Posterior vena cava (tissue), 2 donors: ENCODE measurements around the gene PEAK1. TPM values are rescaled to one million over a fixed set of nuclear protein-coding genes. Genes with fewer than 3 reads are reported as not detected.

Experiments used
- DNase-seq: peaks from one replicate; pipeline ENCODE4 v3.0.0-alpha.2; 2020; ENCODE audit warnings: low spot score
- intact Hi-C, 2 donors: fragments of 100-400 bp; cut with DNase I; formaldehyde crosslinking; loops; one replicate each; pipeline versions ENCODE4 v1.14.1 to v1.14.2; 2022 to 2023
- long read RNA-seq, 2 donors: library from polyadenylated mRNA; unstranded; transcript quantifications; one replicate each; pipeline ENCODE4 v2.0.0, GENCODE V29; 2020 to 2021
- total RNA-seq, 2 donors: library from RNA; stranded (reverse); fragmentation: NEBNext Ultra II Directional; extraction: Animal tissue kit (Norgen Biotek cat#: 25700); gene quantifications; one replicate each; pipeline ENCODE4 v1.2.1, GENCODE V29; 2021
- donor health status: DM: yes; HTN: yes; CAD: no.
- donor health status: DM: yes; HTN: yes; CAD: no.

The PEAK1 gene
- total RNA-seq: 100 to 1,000 TPM in 1 of 2 donors, 10 to 100 TPM in 1; 78.6 to 101 TPM
- long read RNA-seq, donor 1, partial matches to known transcripts: 0 of 10 reads
- long read RNA-seq, donor 1, other reads (novel, unspliced or antisense): 10 of 10 reads
- long read RNA-seq, donor 2, full-length matches to known transcripts: 2 of 9 reads
- long read RNA-seq, donor 2, partial matches to known transcripts: 1 of 9 reads
- long read RNA-seq, donor 2, other reads (novel, unspliced or antisense): 6 of 9 reads

GRCh38 chr15:77419836-77420609 lies at the start of gene PEAK1:
TSS of gene PEAK1 (minus strand) at chr15:77420104. CDS start at chr15:77181926, 238,178 bp downstream.
- intact Hi-C loops: no loop called here

GRCh38 chr15:77468896-77469295 lies 49.0 kb upstream of the PEAK1 start:
- intact Hi-C loops: no loop called here
- no peak for DNase-seq

More at GRCh38 chr15:77419836-77420609, at the start of gene PEAK1:
- DNase-seq: peak; percentile 100

GRCh38 chr15:77466521-77466920 lies 46.6 kb upstream of the PEAK1 start:
- DNase-seq: no peak
- intact Hi-C loops: no loop called here

GRCh38 chr15:77464129-77464865 lies 44.4 kb upstream of the PEAK1 start:
- no peak for DNase-seq
- intact Hi-C loops: no loop called here

DNA sequence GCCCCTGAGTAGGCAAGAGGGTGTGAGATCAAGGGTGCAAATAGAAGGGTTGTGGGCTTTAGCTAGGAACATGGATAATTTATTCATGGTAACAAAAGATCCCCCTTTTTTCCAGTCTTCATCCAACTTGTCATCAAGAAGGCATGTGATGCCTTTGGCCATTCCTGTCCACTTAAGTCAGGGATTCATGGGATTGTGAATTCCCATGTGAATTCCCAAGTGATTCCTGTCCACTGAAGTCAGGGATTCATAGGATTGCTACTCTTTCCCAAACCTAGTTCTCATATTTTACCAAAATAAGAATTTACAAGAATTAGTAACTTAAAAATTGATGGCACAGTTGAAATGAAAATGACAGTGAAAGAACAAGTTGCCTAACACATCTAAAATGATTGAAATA lies 41.6 kb upstream of the PEAK1 start:
- DNase-seq: no peak
- intact Hi-C loops: no loop called here

DNA sequence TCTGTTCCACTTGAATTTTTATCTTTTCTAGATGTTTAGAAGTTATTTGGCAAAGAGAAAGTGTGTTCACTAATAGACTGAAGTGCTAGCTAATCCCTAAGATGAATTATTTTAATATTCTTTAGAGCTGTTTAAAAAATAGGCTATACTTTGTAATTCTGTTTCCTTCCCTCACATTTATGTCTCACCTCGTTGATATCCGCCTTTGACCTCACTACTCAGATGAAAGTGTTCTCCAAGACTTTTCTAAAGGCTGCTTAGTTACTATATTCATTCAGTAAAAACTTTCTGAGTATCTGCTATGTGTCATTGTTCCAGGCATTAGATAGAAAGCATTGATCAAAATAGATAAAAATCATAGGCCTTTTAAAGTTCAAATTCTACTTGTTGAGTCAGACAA lies 39.1 kb upstream of the PEAK1 start:
- no peak for DNase-seq
- intact Hi-C loops: no loop called here

DNA sequence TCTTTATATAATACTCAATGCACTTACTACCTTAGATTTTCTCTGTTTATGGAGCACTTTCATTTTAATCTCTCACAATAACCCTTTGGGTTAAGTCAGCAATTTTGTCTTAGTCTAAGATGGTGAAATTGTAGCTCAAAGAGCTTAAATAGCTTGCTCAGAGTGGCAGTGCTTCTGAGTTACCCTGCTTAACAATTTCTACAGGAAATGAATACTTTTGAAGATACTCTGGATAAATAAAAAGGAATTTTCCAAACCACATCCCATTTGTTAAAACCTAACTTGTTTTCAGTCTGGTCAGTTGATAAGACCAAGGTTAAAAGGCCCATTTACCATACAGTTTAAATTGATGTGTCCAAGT lies 38.0 kb upstream of the PEAK1 start:
- intact Hi-C loops: no loop called here
- no peak for DNase-seq

DNA sequence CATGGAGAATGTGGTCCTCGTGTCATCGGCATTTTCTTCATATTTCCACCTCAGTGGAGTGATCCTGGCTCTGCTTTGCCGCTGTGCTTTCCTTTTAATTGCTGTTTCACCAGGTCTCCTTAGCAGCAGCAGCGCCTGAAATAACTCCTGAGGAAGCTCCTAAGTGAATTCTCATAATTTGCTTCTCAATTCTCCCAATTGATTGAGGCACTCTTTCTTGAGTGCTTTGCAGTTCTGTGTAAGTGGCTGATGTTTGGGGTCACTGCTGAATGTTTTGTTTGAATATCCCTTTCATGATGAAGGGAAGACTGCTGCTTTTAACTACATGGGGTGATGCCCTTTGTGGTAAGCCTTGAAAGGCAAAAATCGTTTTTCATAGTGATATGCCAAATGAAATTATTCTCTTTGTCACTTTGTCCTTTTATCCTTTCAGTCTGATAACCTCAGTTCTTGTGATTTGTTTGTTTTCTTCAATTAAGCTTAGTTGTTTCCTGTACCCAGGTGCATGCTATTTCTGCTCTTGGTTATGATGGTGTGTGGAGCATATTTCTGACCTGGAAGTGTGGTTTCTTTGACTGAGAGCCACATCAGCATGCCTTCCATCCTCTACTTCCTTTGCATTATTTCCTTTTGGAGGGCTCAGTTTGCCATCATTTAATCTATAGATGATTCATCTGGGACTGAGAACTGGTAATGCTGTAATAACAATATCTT lies 37.4 kb upstream of the PEAK1 start:
- intact Hi-C loops: no loop called here
- DNase-seq: no peak

DNA sequence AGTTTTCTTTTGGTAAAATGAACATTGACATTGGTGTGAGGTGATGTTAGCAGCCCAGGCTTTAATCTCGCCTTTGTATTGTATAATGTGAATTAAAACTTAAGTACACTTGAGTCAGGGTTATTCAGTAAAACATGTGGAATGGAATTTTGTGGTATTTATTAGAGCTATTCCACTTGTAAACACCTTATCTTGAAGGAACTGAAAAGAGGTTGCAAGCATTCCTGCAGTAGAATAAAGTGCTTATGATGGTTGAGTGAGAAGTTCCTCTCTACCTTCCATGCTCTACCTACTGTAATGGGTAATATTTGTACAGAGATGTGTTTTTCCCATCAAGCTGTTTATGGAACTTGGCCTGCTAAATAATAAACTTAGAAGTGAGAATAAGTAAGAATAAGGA lies 36.8 kb upstream of the PEAK1 start:
- intact Hi-C loops: no loop called here
- DNase-seq: no peak

DNA sequence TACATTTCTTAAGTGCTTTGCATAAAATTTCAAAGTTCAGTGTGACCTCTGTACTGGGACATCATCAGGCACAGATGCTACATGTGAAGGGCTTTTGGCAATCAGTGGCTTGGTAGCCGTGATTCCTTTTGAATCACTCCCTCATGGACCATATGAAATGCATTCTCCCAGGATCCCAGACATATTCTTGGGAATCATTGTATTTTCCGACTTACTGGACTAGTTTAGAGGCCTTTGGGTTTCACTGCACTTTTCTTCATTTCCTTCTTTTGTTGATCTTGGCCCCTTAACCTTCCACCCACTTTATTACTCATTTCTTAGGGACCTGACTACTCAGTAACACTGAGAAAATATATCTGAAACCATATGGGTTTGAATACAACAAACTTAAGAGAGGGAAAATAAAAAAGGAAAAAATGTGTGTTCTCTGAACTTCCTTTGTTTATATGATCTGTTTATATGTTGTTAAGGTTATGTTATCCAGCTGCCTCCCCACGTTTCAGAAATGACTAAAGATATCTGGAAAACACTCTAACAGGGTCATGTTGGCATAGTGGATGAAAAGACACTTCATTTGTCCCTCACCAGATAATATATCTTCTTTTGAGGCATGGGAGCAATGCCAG lies 35.9 kb upstream of the PEAK1 start:
- intact Hi-C loops: no loop called here
- no peak for DNase-seq

GRCh38 chr15:77454951-77455350 lies 35.0 kb upstream of the PEAK1 start:
- intact Hi-C loops: no loop called here
- DNase-seq: no peak

GRCh38 chr15:77454265-77454664 lies 34.4 kb upstream of the PEAK1 start:
- intact Hi-C loops: no loop called here
- DNase-seq: no peak

GRCh38 chr15:77446840-77447390 lies 27.0 kb upstream of the PEAK1 start:
- no peak for DNase-seq
- intact Hi-C loops: no loop called here

GRCh38 chr15:77440378-77440999 lies 20.6 kb upstream of the PEAK1 start:
- intact Hi-C loops: no loop called here

DNA sequence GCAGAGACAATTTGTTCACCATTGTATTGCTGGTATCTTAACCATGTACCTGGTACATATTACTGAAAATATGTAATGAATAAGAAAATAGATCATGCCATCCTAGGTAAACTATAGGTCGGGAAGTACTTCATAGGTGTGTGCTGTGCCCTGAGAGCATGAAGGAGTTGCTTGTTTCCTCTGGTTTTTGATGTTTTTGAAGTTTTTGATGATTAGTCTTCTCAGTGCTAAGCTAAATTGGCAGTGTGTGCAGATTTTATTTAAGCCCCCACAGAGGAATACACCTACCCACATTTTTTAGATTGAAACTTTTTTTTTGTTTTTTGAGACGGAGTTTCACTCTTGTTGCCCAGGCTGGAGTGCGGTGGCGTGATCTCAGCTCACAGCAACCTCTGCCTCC lies 17.4 kb upstream of the PEAK1 start:
- intact Hi-C loops: no loop called here
- DNase-seq: no peak

More at GRCh38 chr15:77440378-77440999, 20.6 kb upstream of the PEAK1 start:
- DNase-seq: no peak

DNA sequence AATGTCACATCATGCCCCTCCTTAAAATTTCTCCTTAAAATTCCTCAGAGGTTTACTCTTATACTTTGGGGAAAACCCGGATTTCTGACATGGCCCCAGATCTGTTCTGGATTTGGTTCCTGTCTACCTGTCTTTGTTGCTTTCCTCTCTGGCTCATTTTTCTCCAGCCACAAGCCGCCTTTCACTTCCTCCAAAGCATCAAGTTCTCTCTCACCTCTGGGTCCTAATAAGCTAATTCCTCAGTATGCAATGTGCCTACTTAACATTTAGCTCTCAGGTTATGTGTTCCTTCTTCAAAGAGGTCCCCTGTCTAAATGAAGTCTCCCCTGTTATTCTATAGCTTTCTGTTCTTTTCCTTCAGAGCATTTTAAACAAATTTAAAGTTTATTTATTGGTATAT lies 16.9 kb upstream of the PEAK1 start:
- DNase-seq: no peak
- intact Hi-C loops: no loop called here

DNA sequence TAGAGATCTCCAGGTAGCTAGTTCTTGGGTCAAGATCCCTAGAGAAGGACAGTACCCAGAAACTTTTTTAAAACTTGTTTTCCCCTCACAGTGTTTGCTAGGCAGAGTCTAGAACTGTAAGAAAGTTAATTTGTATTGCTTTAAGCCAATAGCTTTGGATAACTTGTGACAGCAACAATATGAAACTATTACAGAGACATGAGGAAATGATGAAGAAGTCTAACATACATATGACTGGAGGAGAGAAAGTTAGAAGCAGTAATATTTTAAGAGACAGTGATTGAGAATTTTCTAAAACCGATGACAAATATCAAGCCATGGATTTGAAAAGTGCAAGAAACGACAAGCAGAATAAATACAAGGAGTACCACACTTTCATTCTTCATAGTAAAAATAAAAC lies 10.7 kb upstream of the PEAK1 start:
- no peak for DNase-seq
- intact Hi-C loops: no loop called here

GRCh38 chr15:77430213-77430612 lies 10.3 kb upstream of the PEAK1 start:
- DNase-seq: no peak
- intact Hi-C loops: no loop called here

GRCh38 chr15:77426871-77427270 lies 7.0 kb upstream of the PEAK1 start:
- no peak for DNase-seq
- intact Hi-C loops: no loop called here
